NCI-H748 (cell line): ENCODE measurements around the gene PRKCA.
"Not testable (repeated sequence)": the region's sequence is repeated elsewhere in the genome, so short reads cannot be mapped to it uniquely, and the experiment has no call there.

Experiments used
- DNase-seq: peaks from one replicate; lab custom pipeline; 2025; ENCODE audit not compliant: unreplicated experiment; lab: John Stamatoyannopoulos, UW

PRKCA gene

DNA sequence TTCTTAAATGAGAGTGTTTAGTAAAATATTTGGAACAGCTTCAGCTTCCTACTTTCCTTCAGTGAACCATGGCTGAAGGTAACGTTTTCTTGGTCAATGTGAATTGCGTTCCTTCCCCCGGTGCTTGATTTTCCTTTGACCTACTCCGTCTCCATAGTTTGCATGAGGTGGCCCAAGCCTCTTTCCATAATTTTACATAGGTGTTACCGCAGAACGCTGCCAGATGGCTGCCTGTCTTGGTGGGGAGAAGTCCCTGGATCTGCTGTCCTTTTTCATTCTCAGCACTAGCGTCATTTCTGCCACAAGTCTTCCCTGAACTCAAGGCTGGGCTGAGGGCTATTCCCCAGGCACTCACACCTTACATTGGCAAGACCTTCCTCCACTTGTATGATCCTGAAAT is 178.4 kb downstream of the PRKCA start:
- DNase-seq: no peak

DNA sequence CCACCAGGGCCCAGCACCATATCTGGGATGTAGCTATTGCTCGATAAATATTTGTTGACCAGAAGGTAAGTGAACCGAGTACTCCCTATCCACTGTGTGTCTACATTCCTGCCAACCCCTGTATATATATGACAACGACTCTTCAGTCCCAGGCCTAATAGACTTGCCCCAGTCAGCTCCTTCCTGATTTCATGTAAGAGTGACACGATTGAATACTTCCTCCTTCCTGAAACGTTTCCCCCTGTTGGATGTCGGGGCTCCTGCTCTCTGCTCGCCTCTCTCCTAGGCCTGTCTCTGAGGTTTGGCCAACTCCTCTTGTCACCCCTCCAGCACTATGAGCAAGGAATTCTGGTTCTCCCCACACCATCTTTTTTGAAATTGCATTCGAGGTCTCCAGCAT is 178.9 kb downstream of the PRKCA start:
- no peak for DNase-seq

- DNase-seq: no peak
These were observed 181.5 kb downstream of the PRKCA start for GRCh38 chr17:66483906-66484305.

DNA sequence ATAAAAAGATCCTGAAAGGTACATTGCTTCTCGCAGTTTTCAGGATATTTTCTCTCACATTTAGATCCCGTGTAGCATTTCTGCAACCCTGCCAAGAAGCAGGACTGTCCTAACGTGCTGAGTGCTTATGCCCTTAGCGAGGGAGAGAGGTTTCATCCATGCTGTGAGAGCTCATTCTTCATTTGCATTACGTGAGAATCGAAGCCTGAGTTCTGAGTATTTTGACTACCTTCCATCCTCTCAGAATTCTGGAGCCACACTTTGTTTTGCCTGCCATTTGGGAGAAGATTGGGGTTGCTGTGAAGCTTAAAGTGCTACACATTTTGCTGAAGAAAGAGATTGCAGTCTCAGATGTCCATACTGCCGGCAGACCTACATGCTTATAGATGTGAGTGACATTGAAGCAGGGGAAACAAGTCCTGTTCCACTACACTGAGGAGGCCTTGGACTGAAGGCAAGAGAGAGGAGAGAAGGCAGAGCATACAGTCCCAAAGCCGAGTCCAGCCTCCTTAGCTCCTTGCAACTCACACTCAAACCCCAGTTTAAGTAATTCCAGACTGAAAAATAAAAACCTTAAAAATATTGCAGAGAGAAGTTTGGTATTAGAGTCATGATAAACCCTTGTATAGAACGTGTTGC is 183.0 kb downstream of the PRKCA start:
- no peak for DNase-seq

- DNase-seq: no peak
These were observed 184.7 kb downstream of the PRKCA start for GRCh38 chr17:66487121-66487520.

DNA sequence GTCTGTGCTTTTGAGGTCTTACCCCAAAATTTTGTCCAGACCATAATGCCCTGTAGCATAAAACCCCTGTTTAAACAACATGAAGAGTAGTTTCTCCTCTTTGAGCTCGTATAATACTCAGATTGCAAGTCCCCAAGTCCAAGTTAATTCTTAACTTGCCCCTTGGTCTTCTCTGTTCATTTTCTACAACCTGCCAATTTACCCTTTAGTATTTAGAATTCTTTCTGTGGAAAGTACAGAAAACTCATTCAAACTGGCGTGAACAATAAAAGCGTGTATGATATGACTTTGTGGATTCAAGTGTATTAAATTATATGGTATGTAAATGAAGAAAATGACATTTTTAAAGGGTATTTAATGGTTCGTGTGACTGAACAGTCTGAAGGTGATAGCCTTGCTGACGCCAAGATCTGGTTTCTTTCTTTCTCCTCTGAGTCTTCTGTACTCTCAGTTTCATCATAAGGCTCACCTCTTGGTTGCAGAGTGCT is 185.6 kb downstream of the PRKCA start:
- no peak for DNase-seq

GRCh38 chr17:66488864-66489263 is 186.5 kb downstream of the PRKCA start:
- no peak for DNase-seq

DNA sequence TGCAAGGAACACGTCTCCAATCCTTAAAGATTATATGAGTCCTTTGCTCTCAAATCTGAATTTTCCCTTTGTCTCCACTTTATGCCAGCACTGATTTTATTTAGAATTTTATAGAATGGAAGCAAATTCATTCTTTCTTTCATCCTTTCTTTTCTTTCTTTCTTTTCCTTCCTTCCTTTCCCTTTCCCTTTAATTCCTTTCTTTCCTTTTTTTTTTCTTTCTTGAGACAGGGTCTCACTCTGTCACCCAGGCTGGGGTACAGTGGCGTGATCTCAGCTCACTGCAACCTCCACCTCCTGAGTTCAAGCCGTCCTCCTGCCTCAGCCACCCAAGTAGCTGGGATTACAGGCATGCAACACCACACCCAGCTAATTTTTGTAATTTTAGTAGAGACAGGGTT is 187.2 kb downstream of the PRKCA start:
- not testable (repeated sequence) for DNase-seq

DNA sequence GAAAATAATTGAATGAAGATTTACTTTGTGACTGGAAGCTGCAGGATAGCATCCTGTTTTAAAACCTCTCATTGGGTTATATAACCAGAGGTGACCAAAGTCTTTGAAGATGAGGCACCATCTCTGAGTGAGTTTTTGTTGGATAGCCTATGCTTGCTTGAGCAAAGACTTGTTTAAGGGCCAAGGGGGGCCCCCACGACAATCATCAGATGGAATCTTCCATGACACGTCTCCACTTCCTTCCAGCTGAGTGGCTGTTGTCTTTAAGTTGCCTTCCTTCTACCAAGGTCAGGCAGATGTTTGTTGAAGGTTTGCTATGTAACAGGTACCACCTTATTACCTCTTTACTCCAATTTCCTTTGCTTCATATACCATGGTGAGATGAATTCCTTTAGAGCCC is 188.8 kb downstream of the PRKCA start:
- no peak for DNase-seq

- no peak for DNase-seq
These were observed 189.3 kb downstream of the PRKCA start for GRCh38 chr17:66491665-66492064.

GRCh38 chr17:66492080-66492479 is 189.7 kb downstream of the PRKCA start:
- no peak for DNase-seq

DNA sequence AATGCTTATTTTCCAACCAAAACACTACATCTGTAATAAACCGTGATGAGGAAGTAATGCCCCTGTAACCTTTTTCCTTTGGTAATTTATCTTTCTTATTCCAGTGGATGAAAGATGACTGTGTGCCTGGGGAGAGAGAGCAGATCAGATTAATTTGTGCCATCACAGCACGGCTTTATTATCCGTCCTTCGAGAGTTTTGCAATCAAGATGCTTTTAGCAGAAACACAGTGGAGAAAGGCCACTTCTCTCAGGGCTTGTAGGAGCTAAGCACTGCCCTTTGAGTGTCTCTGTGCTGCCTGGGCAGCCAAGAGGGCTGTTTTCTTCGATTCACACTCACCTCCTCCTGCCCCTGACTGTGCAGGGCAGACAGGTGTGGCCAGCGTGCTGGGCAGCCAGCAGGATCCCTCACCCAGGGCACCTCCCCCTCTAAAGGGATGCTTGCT is 190.2 kb downstream of the PRKCA start:
- DNase-seq: peak; percentile 9

GRCh38 chr17:66493283-66494019 is 191.0 kb downstream of the PRKCA start:
- no peak for DNase-seq

DNA sequence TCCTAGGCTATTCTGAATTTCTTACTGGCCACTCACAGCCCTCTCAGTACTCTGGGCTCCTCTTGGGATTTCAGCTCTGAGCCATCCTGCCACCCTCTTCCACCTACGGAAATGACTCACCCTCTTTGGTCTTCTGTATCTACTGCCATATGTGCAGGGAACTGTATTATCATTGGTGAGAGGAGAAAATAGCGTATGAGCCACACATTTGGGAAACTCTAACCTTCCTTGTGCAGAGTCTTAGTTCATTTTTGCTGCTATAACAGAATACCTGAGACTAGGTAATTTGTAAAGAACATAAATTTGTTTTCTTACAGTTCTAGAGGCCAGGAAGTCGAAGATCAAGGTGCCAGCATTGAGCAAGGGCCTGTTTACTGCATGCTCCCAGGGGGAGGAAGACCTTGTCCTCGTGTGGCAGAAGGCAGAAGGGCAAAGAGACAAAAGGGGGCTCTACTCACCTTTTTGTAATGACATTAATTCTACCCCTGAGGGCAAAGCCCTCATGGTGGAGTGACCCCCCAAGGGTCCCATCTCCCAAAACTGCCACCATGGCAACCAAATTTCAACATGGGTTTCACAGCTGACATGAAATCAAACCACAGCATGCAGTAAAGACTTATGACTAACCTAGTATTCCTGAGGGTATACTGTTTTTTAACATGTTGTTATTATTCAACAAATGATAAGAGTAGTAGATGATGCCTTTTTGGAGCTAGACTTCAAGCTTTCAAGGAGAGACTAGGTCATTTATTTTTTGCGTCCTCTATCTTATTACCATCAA is 191.8 kb downstream of the PRKCA start:
- DNase-seq: no peak

- DNase-seq: no peak
These were observed 192.6 kb downstream of the PRKCA start for GRCh38 chr17:66495035-66495434.

GRCh38 chr17:66496306-66496705 is 193.9 kb downstream of the PRKCA start:
- DNase-seq: no peak

- DNase-seq: peak; percentile 39
These were observed 196.2 kb downstream of the PRKCA start for GRCh38 chr17:66498580-66498979.

- DNase-seq: no peak
These were observed 204.2 kb downstream of the PRKCA start for GRCh38 chr17:66506641-66507040.

GRCh38 chr17:66507103-66507923 is 204.9 kb downstream of the PRKCA start:
- DNase-seq: no peak

- DNase-seq: no peak
These were observed 205.8 kb downstream of the PRKCA start for GRCh38 chr17:66507982-66508760.
